Neural progenitor cell (in vitro differentiated cells): ENCODE data around the gene CRYBG3.

Experiments
- EZH2 ChIP-seq: fragments of 200-600 bp; sonication (generic); IDR thresholded peaks from 2 replicates; pipeline ENCODE4 v1.6.1; 2017; ENCODE audit warnings: antibody characterized with exemption, mild to moderate bottlenecking, moderate library complexity
- EZH2phosphoT487 ChIP-seq: fragments of 200-600 bp; sonication (generic); IDR thresholded peaks from 2 replicates; pipeline ENCODE4 v1.6.1; 2017; ENCODE audit warnings: antibody characterized with exemption
- TF ChIP-seq, protein P1 (sequence below): fragments of 200-600 bp; sonication (generic); IDR thresholded peaks from 2 replicates; pipeline ENCODE4 v1.5.1; 2017; ENCODE audit warnings: antibody characterized with exemption, mild to moderate bottlenecking

DNA sequence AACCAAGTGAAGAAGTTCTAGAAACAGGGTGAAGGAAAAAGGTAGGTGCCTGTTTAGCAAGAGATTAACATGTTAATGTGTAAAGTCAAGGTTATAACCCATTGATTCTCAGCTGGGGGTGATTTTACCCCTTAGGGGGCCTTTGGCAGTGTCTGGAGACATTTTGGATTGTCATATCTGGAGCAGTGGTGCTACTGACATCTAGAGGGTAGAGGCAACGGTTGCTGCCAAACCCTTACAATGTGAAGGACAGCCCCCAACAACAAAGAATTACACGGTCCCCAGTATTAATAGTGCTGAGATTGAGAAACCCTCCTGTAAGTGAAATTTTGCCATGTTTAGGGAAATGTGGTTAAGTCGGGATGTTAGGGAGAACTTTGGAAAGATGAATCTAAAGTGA lies 74.7 kb downstream of the CRYBG3 start:
- TF ChIP-seq, protein P1, sequence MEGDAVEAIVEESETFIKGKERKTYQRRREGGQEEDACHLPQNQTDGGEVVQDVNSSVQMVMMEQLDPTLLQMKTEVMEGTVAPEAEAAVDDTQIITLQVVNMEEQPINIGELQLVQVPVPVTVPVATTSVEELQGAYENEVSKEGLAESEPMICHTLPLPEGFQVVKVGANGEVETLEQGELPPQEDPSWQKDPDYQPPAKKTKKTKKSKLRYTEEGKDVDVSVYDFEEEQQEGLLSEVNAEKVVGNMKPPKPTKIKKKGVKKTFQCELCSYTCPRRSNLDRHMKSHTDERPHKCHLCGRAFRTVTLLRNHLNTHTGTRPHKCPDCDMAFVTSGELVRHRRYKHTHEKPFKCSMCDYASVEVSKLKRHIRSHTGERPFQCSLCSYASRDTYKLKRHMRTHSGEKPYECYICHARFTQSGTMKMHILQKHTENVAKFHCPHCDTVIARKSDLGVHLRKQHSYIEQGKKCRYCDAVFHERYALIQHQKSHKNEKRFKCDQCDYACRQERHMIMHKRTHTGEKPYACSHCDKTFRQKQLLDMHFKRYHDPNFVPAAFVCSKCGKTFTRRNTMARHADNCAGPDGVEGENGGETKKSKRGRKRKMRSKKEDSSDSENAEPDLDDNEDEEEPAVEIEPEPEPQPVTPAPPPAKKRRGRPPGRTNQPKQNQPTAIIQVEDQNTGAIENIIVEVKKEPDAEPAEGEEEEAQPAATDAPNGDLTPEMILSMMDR: no peak
- no peak for TF ChIP-seq EZH2
- no peak for TF ChIP-seq EZH2phosphoT487
